Measurements from ENCODE around the gene POU2F2.
A peak's percentile ranks its signal among the peaks of the same experiment; 100 is the strongest.
"Not testable (repeated sequence)": the region's sequence is repeated elsewhere in the genome, so short reads cannot be mapped to it uniquely, and the experiment has no call there.

The POU2F2 gene

DNA sequence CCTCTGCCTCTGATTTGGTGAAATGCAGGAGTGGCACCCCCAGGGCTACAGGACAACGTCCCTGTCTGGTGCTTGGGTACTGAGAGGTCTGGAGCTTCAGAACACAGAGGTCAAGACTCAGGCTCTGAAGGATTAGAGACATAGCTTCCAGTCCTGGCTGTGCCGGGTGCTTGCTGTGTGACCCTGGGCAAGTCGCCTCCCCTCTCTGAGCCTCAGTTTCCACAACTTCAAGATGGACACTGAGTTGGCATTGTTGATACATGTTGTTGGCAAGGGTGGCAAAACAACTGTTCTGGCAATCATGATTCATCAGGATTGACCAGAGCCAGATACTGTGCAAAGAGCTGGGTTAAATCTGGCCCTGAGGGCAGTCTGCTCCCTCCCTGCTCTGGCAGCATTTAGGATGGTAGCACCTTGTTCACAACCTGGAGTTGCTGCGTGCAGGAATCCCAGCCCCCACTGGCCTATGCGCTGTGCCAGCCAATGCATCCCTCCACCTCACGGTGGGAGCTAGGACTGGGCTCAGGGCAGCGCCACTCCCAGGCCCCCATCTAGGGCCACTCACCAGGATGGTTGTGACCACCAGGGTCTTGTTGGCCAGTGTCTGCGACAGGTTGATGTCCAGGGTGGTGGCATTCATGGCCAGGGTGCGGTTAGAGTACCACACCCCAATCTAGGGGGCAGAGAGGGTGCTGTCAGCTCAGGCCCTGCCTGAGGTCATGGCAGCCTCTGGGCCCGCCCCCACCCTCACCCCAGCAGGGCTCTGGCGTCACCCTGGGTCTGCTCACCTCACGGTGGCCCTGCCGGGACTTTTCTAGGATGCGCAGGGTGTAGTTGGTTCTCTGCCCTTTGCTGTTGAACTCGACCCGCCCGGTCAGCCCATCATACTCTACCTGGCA lies 79.0 kb downstream of the POU2F2 start:
- DNase-seq, result no peak

DNA sequence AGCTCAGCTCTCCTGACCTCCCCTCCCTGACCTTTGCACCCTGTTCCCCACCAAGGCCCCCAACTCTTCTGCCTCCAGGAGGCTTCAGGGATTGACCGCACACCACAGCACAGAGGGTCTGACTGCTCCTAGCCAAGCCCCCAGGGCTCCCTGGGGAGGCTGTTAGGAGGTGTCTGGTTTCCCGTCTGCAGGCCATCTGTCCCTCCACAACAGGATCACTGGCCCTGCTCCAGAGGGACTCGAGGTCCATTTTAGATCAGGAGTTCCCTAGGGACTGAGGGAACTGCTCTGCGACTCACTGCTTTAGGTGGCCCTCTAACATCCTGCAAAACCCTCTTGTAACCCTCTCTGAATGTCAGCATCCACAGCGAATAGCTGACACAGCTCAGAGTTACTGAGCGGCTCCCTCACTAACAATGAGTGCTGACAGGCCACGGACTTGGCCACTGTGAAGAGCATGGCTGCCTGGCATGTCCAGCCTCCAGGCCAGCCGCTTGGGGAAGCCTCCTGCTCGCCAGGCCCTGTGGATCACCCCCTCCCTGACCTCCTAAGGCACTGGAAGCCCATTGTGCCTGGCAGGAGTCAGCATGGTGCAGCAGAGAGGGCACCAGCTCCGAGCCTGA lies 79.9 kb downstream of the POU2F2 start:
- DNase-seq, result no peak

- peak; percentile 43 for DNase-seq
Observed at GRCh38 chr19:42051166-42052115, 80.8 kb downstream of the POU2F2 start.

- no peak for DNase-seq
Observed at GRCh38 chr19:42048992-42049391, 83.3 kb downstream of the POU2F2 start.

- DNase-seq, result no peak
Observed at GRCh38 chr19:42045575-42045974, 86.7 kb downstream of the POU2F2 start.

DNA sequence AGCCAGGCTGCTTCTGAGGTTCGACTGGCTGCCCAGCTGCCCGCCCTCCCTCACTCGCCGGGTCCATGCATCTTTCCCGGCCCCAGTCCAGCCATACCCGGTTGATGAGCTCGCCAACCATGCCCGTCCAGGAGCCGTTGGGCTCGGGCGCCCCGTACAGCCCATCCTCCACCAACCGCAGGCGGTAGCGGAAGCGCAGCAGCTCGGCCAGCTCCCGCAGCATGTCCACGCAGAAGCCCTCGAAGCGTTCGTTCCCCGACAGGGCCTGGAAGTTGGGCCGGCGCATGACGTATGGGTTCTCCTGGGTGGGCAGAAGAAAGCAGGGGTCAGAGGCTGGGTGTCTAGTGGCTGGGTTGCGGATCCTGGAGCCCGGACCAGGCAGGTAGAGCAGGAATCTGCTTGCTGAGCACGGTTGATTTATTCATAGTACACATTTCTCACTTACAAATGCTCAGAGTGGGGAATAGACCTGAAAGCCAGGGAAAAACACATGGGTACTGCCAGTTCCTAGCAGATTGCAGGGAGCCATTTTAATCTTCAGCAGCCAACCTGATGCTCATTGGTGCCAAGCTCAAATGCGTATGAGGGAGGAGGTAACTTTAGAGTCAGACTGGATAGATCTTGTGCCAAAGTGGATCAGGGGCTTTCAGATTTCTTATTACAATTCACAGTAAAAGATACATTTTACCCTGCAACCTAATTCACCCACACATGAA lies 89.6 kb downstream of the POU2F2 start:
- DNase-seq, result no peak

- DNase-seq, result not testable (repeated sequence)
Observed at GRCh38 chr19:42040491-42040890, 91.8 kb downstream of the POU2F2 start.

- no peak for DNase-seq
Observed at GRCh38 chr19:42040031-42040430, 92.2 kb downstream of the POU2F2 start.

DNA sequence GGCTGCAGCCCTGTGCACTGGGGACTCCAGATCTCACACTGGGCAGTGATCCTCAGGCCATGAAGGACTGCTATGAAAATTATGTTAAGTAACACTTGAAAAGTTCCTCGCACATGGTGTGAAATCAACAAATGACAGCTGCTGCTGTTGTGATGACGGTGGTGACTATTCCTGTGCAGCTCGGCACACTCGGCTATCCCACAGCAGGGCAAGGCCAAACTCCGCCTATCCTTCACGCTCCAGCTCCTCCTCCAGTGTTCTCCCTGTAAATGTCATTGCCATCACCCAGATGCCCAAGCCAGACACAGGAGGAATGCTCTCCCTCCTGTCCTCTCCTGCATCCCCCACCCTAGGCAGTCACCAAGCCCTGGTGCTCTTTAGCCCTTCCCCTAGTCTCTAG lies 93.6 kb downstream of the POU2F2 start:
- DNase-seq, result no peak

- no peak for DNase-seq
Observed at GRCh38 chr19:42037649-42038048, 94.6 kb downstream of the POU2F2 start.
